ENCODE results near the gene FNBP1.
"Not testable (repeated sequence)": the region's sequence is repeated elsewhere in the genome, so short reads cannot be mapped to it uniquely, and the experiment has no call there.

Gene FNBP1

DNA sequence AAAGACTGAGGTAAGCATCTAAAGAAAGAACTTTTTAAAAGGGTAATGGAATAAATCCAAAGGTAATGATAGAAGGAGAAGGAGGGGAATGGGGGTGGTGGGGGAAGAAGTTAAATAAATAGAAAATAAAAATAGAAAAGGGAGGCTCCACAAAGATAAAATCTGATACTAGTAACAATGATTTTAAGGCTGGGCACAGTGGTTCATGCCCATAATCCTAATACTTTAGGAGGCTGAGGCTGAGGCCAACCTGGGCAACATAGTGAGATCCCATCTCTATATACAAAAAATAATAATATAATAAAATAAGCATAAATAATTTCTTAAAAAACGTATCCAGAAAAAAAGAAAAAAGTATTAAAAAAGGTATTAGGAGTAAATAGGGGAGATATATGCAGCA lies 89.3 kb downstream of the FNBP1 start:
- no peak for DNase-seq (ENCODE audit: low read depth in 2 of 2)

DNA sequence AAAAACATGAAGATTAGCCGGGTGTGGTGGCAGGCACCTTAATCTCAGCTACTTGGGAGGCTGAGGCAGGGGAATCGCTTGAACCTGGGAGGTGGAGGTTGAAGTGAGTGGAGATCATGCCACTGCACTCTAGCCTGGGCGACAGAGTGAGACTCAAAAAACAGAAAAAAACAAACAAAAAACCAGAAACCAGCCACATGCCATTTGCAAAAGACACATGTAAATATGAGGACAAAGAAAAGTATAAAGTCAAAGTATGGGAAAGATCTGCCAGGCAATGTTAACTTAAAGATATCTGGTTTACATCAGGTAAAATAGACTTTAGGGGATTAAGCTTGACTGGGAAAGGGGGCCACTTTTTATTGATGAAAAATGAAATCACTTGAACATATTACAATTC lies 90.7 kb downstream of the FNBP1 start:
- DNase-seq (ENCODE audit: low read depth in 2 of 2), result no peak

DNA sequence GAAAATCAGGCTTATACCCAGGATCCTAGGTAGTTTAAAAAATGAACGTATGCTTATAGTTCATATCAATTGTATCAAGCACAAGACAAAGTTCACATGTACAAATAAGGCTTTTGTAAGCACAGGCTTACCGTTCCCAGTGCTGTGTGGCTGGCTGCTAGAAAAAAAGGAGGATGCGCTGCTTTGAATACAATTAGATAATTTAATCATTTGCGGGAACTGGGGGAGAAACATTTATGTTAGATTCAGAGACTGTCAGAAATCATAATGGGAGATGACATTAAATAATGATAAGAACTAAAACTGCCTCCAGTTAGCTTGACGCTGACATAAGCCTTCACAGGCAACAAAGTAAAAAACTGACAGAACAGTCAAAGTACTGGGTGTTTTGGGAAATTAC lies 93.2 kb downstream of the FNBP1 start:
- DNase-seq (ENCODE audit: low read depth in 2 of 2), result no peak

DNA sequence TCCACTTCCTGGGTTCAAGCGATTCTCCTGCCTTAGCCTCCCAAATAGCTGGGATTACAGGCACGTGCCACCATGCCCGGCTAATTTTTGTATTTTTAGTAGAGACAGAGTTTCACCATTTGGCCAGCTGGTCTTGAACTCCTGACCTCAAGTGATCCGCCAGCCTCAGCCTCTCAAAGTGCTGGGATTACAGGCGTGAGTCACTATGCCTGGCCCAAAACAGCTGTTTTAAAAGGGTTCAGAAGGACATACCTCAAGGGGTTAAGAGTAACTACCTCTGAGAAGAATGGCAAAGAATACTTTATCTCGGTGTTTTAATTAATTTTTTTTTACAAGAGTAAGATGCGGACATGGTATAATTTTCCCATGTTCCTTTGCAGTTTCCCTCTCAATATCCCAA lies 94.4 kb downstream of the FNBP1 start:
- not testable (repeated sequence) for DNase-seq (ENCODE audit: low read depth in 2 of 2)

DNA sequence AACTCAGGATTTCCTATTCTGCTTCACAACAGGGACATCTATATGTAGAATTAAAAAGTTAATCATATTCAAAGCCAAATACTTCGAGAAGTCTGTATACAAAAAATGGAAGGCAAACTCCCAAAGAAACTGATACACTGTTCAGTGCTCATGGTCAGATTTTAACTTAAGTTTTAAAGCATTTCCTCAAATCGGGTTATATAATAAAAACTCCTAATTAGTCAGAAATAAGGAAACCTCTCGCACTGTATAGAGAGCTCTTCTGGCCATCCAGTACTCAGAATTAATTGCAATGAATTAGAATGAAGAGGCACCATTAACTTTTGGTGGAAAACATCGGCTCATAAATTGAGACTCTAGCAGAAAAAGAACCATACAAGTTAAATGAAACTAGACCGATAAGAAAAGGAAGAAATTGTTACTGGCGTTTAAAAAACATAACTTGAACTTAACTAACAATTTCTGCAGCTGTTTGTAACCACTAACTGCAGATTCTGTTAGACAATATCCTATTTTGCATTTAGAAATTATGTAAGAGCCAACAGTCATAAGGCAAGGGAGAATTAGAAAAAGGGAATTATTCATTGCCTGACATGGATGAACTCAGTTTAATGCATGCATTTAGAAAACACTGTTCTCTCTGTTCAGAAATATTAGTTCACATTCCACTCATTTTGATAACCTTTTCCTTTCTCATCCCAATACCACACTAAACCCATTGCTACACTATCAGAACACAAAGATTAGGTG lies 96.6 kb downstream of the FNBP1 start:
- no peak for DNase-seq (ENCODE audit: low read depth in 2 of 2)

DNA sequence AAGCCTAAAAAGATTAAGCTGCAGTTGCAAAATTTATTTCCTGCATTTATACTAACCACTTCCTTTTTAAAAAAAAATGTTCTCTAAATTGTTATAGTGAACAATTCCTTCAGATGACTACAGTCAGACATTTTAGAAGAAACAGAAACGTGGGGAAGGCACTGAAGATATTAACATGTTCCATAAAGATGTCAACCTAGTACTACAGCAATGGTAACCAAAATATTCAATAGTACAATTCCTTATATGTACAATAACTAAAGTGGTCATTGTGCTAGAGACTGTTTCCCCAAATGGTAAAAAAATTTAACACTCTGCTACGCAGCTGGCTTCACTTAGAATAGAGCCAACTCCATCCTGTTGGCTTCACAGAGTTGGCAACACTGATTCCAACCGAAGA lies 97.7 kb downstream of the FNBP1 start:
- no peak for DNase-seq (ENCODE audit: low read depth in 2 of 2)

DNA sequence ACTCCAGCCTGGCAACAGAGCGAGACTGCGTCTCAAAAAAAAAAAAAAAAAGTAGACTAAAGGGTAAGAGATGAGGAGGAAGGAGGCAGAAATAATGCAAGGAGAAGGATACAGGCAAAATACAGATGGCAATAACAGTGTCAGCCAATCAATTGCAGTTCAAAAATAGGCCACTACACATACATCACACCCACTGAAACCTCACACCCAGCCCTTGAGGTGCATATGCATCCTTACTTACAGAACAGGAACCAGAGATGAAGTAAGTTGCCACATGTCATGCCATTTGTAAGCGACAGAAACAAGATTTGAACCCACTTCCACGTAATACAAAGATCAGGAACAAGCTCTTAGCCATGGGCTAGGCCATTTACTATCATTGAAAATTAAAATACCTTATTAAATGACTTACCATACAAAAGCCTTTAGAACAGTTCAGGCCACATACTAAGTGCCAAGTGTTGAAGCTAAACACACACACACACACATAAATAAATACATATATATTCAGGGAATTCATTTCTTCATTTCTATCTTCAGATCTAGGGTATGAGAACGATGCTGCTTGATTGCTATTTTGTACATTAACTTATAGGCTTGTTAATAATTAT lies 98.4 kb downstream of the FNBP1 start:
- DNase-seq (ENCODE audit: low read depth in 2 of 2), result peak; percentile 9 to 33

DNA sequence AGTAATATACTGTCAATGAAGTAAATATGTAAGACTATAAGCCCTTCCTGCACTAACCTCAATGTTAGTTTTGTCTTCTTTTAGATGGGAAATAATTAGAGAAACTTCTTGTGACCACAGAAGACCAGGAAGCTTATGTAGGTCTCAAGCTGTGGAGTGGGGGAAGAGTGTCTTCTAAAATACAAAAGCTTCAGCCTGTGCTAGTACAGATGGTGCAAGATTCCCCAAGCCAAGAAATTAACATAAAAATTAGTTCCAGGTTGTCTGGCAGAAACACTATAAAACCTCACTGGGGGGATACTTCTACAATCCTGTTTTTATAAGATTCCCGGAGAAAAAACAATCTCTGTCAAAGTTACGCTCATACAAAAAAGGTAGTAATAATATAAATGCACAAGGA lies 103.6 kb downstream of the FNBP1 start:
- DNase-seq (ENCODE audit: low read depth in 2 of 2), result no peak

DNA sequence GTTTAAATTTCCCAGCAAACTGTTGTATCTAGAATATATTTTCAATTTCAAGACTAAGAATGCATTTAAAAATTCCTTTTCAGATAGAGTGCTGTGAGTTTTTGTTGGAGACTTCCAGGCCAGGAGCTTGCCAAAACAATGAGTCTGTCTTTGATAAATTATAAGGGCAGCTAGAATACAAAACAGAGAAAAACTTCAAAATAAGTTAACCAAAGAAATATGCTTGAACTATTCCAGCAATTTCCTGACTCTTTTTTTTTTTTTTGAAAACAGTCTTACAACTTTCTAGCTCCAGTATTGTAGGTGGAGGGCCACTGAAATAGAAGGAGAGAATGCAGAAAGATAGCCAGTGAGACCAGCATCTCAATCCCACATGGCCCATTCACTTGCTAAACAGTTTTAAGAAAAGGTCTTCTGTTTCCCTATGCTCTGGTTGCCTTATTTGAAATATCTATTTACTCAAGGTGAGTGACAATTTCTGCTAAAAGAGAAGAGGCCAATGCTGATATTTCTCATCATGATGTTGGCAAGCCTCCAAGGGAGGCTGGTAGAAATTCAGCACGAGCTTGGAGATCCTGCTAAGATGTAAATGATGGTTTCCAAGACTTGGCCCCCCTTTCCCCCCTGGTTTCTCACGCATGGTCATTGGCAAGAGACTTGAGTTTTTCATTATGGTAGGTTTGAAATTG lies 104.6 kb downstream of the FNBP1 start:
- no peak for DNase-seq (ENCODE audit: low read depth in 2 of 2)

DNA sequence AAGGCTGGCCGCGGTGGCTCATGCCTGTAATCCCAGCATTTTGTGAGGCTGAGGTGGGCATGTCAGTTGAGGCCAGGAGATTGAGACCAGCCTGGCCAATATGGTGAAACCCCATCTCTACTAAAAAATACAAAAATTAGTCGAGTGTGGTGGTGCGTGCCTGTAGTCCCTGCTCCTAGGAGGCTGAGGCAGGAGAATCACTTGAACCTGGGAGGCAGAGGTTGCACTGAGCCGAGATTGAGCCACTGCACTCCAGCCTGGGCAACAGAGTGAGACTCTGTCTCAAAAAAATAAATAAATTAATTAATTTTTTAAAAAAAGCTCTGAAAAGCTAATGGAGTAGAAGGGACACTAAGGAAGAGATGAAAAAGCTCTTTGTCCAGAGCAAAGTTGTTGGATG lies 105.1 kb downstream of the FNBP1 start:
- not testable (repeated sequence) for DNase-seq (ENCODE audit: low read depth in 2 of 2)

DNA sequence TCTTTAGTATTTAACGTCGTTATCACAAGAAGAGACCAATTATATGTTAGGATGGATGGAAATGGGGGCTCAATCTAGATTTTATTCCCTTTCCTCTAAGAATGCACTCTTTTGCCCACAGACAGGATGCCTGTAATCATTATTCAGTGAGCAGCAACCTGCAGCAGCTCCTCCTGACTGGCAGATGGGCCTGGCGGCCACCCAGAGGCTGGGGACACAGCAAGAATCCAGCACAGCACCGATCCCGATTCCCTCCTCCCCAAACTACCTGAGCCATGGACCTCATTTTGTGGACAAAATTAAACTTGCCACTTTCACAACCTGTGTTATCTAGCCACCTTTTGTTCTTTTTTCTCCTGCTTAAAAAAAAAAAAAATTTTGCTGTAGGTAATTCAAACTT lies 106.8 kb downstream of the FNBP1 start:
- DNase-seq (ENCODE audit: low read depth in 2 of 2), result no peak

DNA sequence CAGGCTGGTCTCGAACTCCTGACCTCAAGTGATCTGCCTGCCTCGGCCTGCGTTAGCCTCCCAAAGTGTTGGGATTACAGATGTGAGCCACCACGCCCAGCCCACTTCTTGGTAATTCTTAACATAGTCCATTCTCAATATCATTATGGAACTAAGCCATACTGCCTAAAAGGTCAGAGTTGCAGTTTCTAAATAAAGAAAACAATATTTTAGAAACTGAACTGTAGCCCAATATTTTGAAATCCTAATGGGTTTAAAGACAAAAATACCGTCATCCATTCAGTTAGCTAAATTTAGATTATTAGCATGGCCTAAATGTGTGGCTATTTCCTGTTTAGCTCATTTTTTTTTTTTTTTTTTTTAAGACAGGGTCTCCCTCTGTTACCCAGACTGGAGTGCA lies 108.2 kb downstream of the FNBP1 start:
- no peak for DNase-seq (ENCODE audit: low read depth in 2 of 2)

DNA sequence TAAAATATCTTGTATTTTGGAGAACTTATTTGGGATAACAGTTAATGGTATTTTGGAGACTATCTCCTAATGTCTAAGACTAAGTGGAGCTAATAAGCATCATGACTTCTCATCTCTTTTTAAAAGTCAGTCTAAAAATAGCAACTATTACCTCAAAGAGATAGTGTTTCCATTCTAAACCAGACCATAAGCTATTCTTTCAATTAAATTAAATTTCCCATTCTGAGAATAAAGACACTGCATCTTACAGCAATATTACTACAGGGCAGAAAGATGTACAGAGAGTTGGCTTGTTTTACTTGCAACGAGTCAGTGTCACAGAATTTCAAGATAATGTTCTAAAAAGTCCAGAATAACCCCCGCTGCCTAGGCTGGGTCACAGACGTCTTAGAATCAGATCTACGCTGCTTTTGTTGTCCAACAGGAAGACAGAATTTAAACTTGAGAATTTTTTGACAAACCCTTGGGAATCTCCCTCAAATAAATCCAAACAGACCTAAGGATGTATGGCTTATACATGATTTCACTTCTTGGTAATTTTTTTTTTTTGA lies 108.9 kb downstream of the FNBP1 start:
- DNase-seq (ENCODE audit: low read depth in 2 of 2), result no peak

DNA sequence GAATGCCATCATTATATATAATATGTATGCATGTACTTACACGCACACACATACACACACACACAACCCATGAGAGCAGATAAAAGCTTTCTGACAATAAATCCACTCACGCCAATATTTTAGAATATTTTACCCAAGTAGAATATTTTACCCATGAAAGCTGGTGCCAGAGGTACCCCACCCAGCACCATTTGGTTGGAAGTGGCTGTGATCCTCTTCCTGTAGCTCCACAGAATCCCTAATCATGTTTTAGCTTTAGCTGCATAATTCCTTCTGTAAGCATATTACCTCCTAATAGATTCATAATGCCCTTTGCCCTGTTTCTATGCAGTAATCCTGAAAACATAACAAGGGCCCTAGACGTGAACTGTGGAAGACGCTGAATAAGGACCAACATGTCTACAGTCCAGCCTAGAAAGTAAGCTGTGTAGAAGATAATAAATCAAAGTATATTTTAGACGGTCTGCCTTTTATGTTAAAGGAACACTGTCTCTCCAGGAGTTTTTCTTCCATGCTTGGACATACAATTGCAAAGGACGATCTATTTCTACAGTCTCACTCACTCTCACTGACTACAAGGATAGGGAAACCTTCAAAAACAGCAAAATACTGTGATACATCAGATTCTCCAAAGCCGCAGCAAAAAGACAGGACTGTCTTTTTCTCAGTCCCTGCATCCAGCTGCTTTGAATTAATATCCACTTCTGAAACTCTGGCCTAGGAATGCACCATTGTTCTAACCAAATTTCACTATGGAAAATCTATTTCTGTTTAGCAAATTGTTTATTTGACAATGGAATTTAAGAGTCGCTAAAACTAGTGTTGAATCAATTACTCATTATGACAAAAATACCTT lies 109.6 kb downstream of the FNBP1 start:
- no peak for DNase-seq (ENCODE audit: low read depth in 2 of 2)

DNA sequence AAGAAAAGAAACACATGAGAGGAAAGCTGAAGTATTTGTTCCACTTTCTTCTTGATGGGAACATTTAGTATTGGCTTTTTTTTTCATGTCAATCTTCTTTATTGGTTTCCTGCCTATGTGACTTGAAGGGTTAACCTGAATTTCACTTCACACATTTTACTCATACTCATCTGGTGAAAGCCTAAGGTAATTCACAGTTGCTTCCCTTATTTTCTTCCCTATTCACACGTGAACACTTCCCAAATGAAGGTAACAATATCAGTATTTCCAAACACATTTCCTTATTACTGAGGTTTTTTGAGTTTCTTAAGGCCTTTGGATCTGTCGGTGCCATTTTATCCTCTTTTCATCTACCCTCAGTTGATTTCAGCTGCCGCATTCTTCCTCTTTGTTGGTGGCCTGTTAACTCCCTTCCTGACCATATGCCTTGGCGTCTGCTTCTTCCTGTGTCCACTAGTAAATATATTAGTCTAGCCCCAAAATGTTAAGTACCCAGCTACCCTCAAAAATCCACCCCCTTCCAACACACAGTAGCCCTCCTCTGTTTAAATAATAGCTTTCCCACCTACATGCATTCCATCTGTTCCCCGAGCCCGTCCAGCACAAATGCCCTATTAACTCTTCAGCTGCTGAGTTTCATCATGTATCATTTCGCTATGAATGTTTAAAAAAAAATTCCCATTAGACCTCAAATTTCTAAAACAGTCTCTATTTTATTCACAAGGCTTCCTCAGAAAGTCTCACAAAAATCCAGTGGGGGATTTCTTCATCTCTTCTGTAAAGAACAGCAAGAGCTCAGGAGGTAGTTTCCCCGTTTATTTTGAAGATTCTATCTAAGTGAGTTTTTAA lies 110.5 kb downstream of the FNBP1 start:
- no peak for DNase-seq (ENCODE audit: low read depth in 2 of 2)

DNA sequence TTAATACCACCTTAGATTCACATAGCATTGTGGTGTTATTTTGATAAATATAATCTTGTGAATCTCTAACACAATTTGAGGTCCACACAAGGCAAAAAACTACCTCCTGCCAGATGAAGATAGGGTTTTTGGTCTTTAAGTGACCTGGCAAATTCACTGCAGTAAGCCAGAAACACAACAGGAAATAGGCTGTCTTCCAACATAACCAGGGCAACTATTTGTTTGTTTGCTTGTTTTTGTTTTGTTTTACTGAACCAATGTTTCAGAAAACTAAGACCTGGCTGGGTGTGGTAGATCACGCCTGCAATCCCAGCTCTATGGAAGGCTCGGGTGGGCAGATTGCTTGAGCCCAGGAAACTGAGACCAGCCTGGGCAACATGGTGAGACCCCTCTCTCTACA lies 112.2 kb downstream of the FNBP1 start:
- no peak for DNase-seq (ENCODE audit: low read depth in 2 of 2)

DNA sequence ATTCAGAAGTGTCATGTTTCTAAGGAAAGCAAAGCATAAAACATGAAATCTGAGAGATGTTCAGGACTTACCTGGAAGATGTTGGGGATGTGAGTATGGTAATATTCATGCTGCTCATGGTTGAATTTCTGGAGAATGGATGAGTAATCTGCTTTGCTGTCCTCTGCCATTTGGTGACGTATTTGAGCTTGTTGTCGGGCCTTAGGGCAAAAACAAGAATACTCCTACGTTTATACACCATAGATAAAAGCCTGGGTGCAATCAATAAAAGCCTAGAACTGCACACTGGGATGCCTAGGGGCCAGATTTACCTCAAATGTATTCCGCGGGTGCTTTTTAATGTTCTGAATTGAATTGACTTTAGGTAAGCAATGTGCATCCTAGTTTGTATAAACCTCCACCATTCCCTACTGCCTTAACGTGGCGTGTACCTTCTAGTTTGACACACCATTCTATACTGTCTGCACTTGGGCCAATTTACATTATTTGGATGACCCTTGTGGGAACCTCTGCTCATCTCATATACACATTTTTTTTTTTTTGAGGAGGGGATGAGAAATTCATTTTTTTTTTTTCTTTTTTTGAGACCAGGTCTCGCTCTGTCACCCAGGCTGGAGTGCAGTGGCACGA lies 113.4 kb downstream of the FNBP1 start:
- no peak for DNase-seq (ENCODE audit: low read depth in 2 of 2)

DNA sequence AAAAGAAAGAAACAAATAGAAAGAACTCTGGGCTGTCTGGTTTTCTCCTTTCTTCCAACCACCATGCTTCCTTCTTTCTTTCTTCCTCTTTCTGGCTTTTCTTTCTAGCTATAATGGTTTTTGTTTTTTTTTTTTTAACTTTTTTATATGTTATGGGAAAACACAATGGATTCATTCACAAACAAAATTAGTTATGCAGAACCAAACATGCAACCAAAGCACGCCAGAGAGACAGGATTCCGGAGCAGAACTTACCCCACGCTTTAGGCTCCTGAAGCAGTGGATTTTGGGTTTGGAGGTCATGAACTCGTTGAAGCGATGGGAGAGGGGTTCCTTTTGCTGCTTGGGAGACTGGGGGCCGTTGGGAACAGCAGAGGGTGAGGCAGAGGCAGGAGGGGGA lies 119.4 kb downstream of the FNBP1 start:
- no peak for DNase-seq (ENCODE audit: low read depth in 2 of 2)

DNA sequence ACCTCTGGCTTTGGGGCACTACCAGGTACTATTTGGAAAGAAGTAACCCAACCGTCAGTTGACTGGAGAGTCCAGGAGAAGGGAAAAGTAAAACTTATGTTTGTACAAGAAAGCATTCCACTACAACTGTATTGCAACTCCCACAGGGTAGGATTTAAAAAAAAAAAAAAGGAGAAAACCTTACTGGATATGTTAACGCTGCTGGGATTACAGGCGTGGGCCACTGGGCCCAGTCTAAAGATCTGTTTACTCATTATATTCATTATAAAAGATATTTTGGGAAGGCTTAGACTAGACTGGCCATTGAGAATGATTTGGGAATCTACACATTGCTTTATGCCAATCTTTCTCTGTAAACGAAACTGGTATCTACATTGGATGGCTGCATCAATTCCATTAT lies 121.1 kb downstream of the FNBP1 start:
- no peak for DNase-seq (ENCODE audit: low read depth in 2 of 2)

DNA sequence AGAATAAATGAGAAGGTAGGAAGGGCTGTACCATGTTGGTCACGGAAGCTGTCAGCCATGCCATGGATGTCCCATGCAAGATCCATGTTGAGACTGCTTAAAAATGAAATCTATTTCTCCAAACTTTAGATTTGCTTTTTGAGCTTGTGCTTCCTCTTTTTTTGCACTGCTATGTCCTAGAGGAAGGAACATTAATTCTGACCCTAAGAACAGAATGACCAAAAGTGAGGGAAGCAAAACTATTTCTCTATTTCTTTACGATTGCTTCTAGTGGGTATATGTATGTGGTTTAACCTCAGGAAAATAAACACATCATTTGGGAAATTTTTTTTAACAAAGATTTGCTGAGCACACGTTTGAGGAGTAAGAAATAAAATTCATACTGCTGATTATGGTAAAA lies 123.1 kb downstream of the FNBP1 start:
- no peak for DNase-seq (ENCODE audit: low read depth in 2 of 2)

DNA sequence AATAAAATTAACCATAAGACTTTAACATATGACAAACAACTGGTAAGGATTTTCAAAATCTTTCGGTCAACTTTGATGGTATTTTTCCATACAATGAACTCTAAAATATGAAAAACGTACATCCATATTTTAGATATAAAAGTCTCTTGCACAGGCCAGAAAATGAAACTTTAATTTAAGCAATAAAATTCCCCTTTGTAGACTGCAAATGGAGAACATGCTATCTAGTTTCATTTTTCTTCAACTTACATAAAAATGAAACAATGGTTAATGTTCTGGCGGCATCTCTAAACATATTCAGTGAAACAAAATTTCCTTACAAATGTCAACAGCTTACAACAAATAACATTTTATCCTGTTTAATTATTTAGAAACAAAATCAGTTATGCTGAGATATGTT lies 123.7 kb downstream of the FNBP1 start:
- DNase-seq (ENCODE audit: low read depth in 2 of 2), result no peak
